ENCODE measurements around the gene LRP2BP. TPM values are rescaled to one million over a fixed set of nuclear protein-coding genes. Genes with fewer than 3 reads are reported as not detected.

Gene LRP2BP
- total RNA-seq, 1 donor from 2014 or later = 0.53 TPM

DNA sequence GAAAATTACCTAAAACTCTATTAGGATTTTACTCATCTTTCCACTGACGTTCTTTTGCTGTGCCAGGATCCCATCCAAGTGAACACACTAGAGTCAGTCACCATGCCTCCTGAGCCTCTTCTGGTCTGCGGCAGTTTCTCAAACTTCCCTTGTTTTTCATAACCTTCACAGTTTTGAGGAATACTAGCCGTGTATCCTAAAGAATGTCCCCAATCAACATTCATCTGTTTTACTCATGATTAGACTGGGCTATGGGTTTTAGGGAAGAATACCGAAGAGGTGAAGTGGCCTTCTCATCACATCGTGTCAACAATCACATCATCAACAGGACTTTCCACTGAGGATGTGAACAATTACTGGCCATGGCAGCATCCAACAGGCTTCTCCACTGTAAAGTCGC, 4.8 kb downstream of the LRP2BP start:
- Histone ChIP-seq H3K27me3 (ENCODE audit: control insufficient read depth, insufficient read depth, low read length) (no peaks in the 10 kb centered on the region), H3K36me3 (ENCODE audit: control insufficient read depth, insufficient read depth, low read length) (no peaks in the 10 kb centered on the region), H3K4me3 (ENCODE audit: low read depth, low read length) (no peak overlapping the region)
- FAIRE-seq (no peak), DNase-seq (ENCODE audit: low read depth) (no peak)
- TF ChIP-seq, protein P1, sequence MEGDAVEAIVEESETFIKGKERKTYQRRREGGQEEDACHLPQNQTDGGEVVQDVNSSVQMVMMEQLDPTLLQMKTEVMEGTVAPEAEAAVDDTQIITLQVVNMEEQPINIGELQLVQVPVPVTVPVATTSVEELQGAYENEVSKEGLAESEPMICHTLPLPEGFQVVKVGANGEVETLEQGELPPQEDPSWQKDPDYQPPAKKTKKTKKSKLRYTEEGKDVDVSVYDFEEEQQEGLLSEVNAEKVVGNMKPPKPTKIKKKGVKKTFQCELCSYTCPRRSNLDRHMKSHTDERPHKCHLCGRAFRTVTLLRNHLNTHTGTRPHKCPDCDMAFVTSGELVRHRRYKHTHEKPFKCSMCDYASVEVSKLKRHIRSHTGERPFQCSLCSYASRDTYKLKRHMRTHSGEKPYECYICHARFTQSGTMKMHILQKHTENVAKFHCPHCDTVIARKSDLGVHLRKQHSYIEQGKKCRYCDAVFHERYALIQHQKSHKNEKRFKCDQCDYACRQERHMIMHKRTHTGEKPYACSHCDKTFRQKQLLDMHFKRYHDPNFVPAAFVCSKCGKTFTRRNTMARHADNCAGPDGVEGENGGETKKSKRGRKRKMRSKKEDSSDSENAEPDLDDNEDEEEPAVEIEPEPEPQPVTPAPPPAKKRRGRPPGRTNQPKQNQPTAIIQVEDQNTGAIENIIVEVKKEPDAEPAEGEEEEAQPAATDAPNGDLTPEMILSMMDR (IDR thresholded peaks at IDR 0.05; ENCODE audit: insufficient read depth, low read length, severe bottlenecking) = no peak

- TF ChIP-seq, protein P1 (IDR thresholded peaks at IDR 0.05; ENCODE audit: insufficient read depth, low read length, severe bottlenecking) = no peak
- Histone ChIP-seq H3K27me3 (ENCODE audit: control insufficient read depth, insufficient read depth, low read length) (no peaks in the 10 kb centered on the region), H3K4me3 (ENCODE audit: low read depth, low read length) (no peak overlapping the region), H3K36me3 (ENCODE audit: control insufficient read depth, insufficient read depth, low read length) (no peaks in the 10 kb centered on the region)
- DNase-seq (ENCODE audit: low read depth) = no peak
- no peak for FAIRE-seq
These were observed 7.8 kb downstream of the LRP2BP start for GRCh38 chr4:185387957-185388356.

GRCh38 chr4:185384930-185385331, 10.8 kb downstream of the LRP2BP start:
- Histone ChIP-seq H3K27me3 (ENCODE audit: control insufficient read depth, insufficient read depth, low read length) (no peaks in the 10 kb centered on the region), H3K4me3 (ENCODE audit: low read depth, low read length) (no peak overlapping the region), H3K36me3 (ENCODE audit: control insufficient read depth, insufficient read depth, low read length) (no peaks in the 10 kb centered on the region)
- TF ChIP-seq, protein P1 (IDR thresholded peaks at IDR 0.05; ENCODE audit: insufficient read depth, low read length, severe bottlenecking) = no peak
- FAIRE-seq (no peak), DNase-seq (ENCODE audit: low read depth) (no peak)

GRCh38 chr4:185384061-185384460, 11.7 kb downstream of the LRP2BP start:
- TF ChIP-seq, protein P1 (IDR thresholded peaks at IDR 0.05; ENCODE audit: insufficient read depth, low read length, severe bottlenecking) = no peak
- DNase-seq (ENCODE audit: low read depth) = no peak
- Histone ChIP-seq H3K27me3 (ENCODE audit: control insufficient read depth, insufficient read depth, low read length) (no peaks in the 10 kb centered on the region), H3K36me3 (ENCODE audit: control insufficient read depth, insufficient read depth, low read length) (no peaks in the 10 kb centered on the region), H3K4me3 (ENCODE audit: low read depth, low read length) (no peak overlapping the region)
- peak; percentile 58 for FAIRE-seq

DNA sequence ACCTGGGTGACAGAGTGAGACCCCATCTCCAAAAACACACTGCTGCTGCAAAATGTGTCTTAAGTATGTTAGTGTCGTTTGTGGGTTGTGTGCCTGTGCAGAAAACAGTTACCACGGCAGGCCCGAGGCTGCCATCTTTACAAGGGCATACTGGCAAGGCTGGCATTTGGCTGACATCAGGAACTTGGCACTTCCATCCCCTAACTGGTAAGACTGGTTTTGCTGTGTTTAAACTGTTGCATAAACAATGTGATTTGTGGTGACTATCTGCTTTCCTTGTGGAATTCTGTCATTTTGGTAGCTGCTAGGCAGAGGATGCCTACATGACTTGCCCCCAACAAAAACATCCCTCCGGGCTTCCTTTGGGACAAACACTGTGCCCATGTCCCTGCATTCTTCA, 12.3 kb downstream of the LRP2BP start:
- H3K27me3 ChIP-seq (ENCODE audit: control insufficient read depth, insufficient read depth, low read length) = no peaks in the 10 kb centered on the region
- H3K36me3 ChIP-seq (ENCODE audit: control insufficient read depth, insufficient read depth, low read length) = no peaks in the 10 kb centered on the region
- H3K4me3 ChIP-seq (ENCODE audit: low read depth, low read length) = no peak overlapping the region
- DNase-seq (ENCODE audit: low read depth) (peak; percentile 77), FAIRE-seq (peak; percentile 76)
- TF ChIP-seq, protein P1 (IDR thresholded peaks at IDR 0.05; ENCODE audit: insufficient read depth, low read length, severe bottlenecking) = no peak

DNA sequence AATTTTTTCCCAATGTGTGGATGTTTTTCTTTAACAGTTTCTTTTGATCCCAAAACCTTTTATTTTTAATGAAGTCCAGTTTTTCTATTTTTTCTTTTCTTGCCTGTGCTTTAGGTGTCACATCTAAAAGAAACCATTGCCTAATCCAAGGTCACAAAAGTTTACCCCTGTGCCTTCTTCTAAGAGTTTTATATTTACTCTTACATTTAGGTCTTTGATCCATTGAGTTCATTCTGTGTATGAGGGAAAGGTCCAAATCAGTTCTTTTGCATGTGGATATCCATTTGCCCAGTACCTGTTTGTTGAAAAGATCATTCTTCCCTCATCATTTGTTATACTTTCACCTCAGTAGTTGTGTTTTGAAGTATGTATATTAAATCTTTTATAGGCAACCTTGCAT, 13.0 kb downstream of the LRP2BP start:
- FAIRE-seq (no peak), DNase-seq (ENCODE audit: low read depth) (no peak)
- no peaks in the 10 kb centered on the region for H3K36me3 ChIP-seq (ENCODE audit: control insufficient read depth, insufficient read depth, low read length)
- TF ChIP-seq, protein P1 (IDR thresholded peaks at IDR 0.05; ENCODE audit: insufficient read depth, low read length, severe bottlenecking) = no peak
- H3K4me3 ChIP-seq (ENCODE audit: low read depth, low read length) = no peak overlapping the region
- H3K27me3 ChIP-seq (ENCODE audit: control insufficient read depth, insufficient read depth, low read length) = no peaks in the 10 kb centered on the region

Data from bronchial epithelial cell (primary cell).